PC-3 (cell line): ENCODE results near the gene NR1H4. TPM values are rescaled to one million over a fixed set of nuclear protein-coding genes. Genes with fewer than 3 reads are reported as not detected.

ENCODE experiments used
- ATAC-seq: fragments of 200-7000 bp; cut with Tn5 transposase; 2 replicates; pipeline ENCODE4 v1.9.1; 2020; ENCODE audit warnings: mild to moderate bottlenecking, moderate library complexity
- BruUV-seq: library from RNA; stranded (reverse); fragments of 400-500 nt; replicated peaks from 2 replicates; lab custom pipeline; 2021; lab: Mats Ljungman, UMichigan
- CTCF ChIA-PET: fragments of 300-600 bp; sonication (Branson Sonifier 250); formaldehyde crosslinking; loops from one replicate; lab custom pipeline; 2022; ENCODE audit warnings: antibody characterized with exemption; lab: Charles Lee
- POLR2A ChIA-PET: fragments of 300-600 bp; sonication (Branson Sonifier 250); formaldehyde crosslinking; loops from one replicate; lab custom pipeline; 2022; ENCODE audit warnings: antibody characterized with exemption; ENCODE audit not compliant: unreplicated experiment; lab: Charles Lee
- DNase-seq: peaks from one replicate; pipeline ENCODE4 v3.0.0-alpha.2; 2015
- H2AFZ ChIP-seq: fragments of 300-600 bp; sonication (generic); 2 replicates; pipeline ENCODE4 v1.6.0; 2016; ENCODE audit warnings: antibody characterized with exemption, low read length
- H3F3A ChIP-seq: fragments of 300-600 bp; sonication (generic); one replicate; pipeline ENCODE4 v1.6.0; 2017; ENCODE audit warnings: antibody characterized with exemption, low read length, control low read depth, mild to moderate bottlenecking; ENCODE audit not compliant: unreplicated experiment
- H3K27ac ChIP-seq: fragments of 300-600 bp; sonication (generic); 2 replicates; pipeline ENCODE4 v1.5.1; 2016; ENCODE audit warnings: mild to moderate bottlenecking, low read length
- H3K27me3 ChIP-seq: fragments of 300-600 bp; sonication (generic); 2 replicates; pipeline ENCODE4 v1.6.1; 2016; ENCODE audit warnings: low read length, mixed read lengths
- H3K36me3 ChIP-seq: fragments of 300-600 bp; sonication (generic); 2 replicates; pipeline ENCODE4 v1.6.1; 2016; ENCODE audit warnings: low read depth, mixed run types, low read length, mixed read lengths
- H3K4me1 ChIP-seq: fragments of 300-600 bp; sonication (generic); 2 replicates; pipeline ENCODE4 v1.5.1; 2016; ENCODE audit warnings: low read length; ENCODE audit not compliant: insufficient read depth
- H3K4me2 ChIP-seq: fragments of 300-600 bp; sonication (generic); 2 replicates; pipeline ENCODE4 v1.6.0; 2016; ENCODE audit warnings: low read length
- H3K4me3 ChIP-seq: fragments of 300-600 bp; sonication (generic); 2 replicates; pipeline ENCODE4 v1.5.1; 2016; ENCODE audit warnings: mild to moderate bottlenecking, low read length, mixed read lengths
- H3K79me2 ChIP-seq: fragments of 300-600 bp; sonication (generic); 2 replicates; pipeline ENCODE4 v1.6.1; 2017; ENCODE audit warnings: low read length, mixed read lengths
- H3K9ac ChIP-seq: fragments of 300-600 bp; sonication (generic); 2 replicates; pipeline ENCODE4 v1.6.0; 2016; ENCODE audit warnings: mild to moderate bottlenecking, low read length
- H3K9me2 ChIP-seq: fragments of 300-600 bp; sonication (generic); replicated peaks from 2 replicates; pipeline ENCODE4 v1.6.1; 2016; ENCODE audit warnings: mixed run types, low read length, mixed read lengths
- H3K9me3 ChIP-seq: fragments of 300-600 bp; sonication (generic); 2 replicates; pipeline ENCODE4 v1.6.1; 2016; ENCODE audit warnings: low read length, mixed read lengths
- H4K20me1 ChIP-seq: fragments of 300-600 bp; sonication (generic); 2 replicates; pipeline ENCODE4 v1.6.1; 2016; ENCODE audit warnings: low read length, mixed read lengths
- EZH2 ChIP-seq: fragments of 300-600 bp; sonication (generic); IDR thresholded peaks from one replicate; pipeline ENCODE4 v1.6.1; 2017; ENCODE audit warnings: antibody characterized with exemption, mild to moderate bottlenecking, low read length; ENCODE audit not compliant: unreplicated experiment
- EZH2phosphoT487 ChIP-seq: fragments of 300-600 bp; sonication (generic); IDR thresholded peaks from 2 replicates; pipeline ENCODE4 v1.6.1; 2018; ENCODE audit warnings: mild to moderate bottlenecking, antibody characterized with exemption, low read length, borderline replicate concordance
- intact Hi-C: fragments of 100-400 bp; cut with micrococcal nuclease; formaldehyde crosslinking; loops from 2 replicates; pipeline ENCODE4 v1.9.0; 2023
- total RNA-seq: library from RNA; depleted of rRNA; stranded (reverse); fragments of >200 nt; gene quantifications from 2 replicates; pipeline ENCODE4 v1.2.3, GENCODE V29; 2014
- TF ChIP-seq, protein P1 (sequence below): fragments of 300-600 bp; sonication (generic); conservative IDR thresholded peaks from 2 replicates; pipeline ENCODE4 v1.5.1; 2017; ENCODE audit warnings: antibody characterized with exemption, low read depth, mild to moderate bottlenecking, low read length

NR1H4 gene
- total RNA-seq, 1 experiment from 2014 or later, result not detected

DNA sequence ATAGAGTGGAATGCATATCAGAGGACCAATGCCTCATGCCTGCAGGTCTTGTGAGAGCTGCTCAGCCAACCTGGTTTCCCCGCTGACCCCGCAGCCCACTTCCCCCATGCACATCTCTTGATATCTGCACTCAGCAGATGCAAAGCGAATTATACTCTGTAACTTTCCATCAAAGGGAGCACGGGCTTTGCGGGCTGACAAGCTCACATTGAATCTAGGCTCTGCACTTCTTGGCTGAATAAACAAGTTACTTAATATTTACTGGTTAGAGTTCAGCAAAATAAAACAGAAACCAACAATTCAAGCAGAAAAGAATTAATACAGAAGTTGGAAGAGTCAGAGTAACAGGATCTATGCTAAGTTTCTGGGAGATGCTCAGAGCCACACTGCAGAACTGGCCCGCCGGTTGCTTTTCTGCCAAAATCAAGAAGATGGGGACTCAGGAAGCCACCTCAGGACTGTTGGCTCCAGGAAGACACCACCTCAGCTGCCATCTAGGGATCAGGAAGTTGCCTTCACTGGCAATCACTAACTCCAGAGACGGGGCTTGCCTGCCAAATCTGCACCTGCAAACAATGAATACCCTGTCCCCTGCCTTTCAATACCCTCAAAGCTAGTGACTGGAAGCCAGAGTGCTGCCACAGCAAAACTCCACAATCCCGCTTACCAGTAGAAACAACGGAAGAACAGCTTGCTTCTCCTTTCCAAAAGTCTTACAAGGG is 46.5 kb downstream of the NR1H4 start:
- DNase-seq (no peak), ATAC-seq (no peak)
- intact Hi-C loops, result no loop called here
- BruUV-seq, result no TSS peak
- TF ChIP-seq EZH2 (no peak), EZH2phosphoT487 (no peak)
- TF ChIP-seq, protein P1, sequence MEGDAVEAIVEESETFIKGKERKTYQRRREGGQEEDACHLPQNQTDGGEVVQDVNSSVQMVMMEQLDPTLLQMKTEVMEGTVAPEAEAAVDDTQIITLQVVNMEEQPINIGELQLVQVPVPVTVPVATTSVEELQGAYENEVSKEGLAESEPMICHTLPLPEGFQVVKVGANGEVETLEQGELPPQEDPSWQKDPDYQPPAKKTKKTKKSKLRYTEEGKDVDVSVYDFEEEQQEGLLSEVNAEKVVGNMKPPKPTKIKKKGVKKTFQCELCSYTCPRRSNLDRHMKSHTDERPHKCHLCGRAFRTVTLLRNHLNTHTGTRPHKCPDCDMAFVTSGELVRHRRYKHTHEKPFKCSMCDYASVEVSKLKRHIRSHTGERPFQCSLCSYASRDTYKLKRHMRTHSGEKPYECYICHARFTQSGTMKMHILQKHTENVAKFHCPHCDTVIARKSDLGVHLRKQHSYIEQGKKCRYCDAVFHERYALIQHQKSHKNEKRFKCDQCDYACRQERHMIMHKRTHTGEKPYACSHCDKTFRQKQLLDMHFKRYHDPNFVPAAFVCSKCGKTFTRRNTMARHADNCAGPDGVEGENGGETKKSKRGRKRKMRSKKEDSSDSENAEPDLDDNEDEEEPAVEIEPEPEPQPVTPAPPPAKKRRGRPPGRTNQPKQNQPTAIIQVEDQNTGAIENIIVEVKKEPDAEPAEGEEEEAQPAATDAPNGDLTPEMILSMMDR, result no peak
- POLR2A ChIA-PET, result no interaction called here
- Histone ChIP-seq H3K9me3 (no peaks in the 10 kb centered on the region), H3K4me3 (no peak overlapping the region), H3K79me2 (no peaks in the 10 kb centered on the region), H4K20me1 (no peaks in the 10 kb centered on the region), H3K9ac (no peak overlapping the region), H3K36me3 (no peaks in the 10 kb centered on the region), H3K9me2 (no peaks in the 10 kb centered on the region), H3F3A (no peaks in the 10 kb centered on the region), H2AFZ (no peak overlapping the region), H3K27ac (no peak overlapping the region), H3K27me3 (peaks cover 45% of the 10 kb centered on the region), H3K4me1 (no peaks in the 10 kb centered on the region), H3K4me2 (no peak overlapping the region)
- CTCF ChIA-PET, result no interaction called here

DNA sequence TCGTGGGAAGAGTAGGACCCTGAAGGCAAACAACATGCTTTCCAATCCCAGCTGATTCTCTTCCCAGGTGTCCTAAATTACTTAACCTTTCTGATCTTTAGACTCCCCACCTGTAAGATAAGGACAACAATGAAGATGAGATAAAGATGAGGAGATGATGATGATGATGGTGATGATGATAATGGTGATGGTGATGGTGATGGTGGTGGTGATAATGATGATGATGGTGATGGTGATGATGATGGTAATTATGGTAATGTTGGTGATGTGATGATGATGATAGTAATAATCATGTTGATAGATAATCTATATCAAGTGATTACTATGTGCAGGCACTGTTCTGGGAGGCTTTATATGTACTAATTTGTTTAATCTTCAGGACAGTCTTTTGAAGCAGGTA is 48.3 kb downstream of the NR1H4 start:
- no TSS peak for BruUV-seq
- DNase-seq (no peak), ATAC-seq (no peak)
- ChIA-PET CTCF (no interaction called here), POLR2A (no interaction called here)
- Histone ChIP-seq H3K9ac (no peak overlapping the region), H4K20me1 (no peaks in the 10 kb centered on the region), H3K4me3 (no peak overlapping the region), H3K9me2 (no peaks in the 10 kb centered on the region), H3F3A (no peaks in the 10 kb centered on the region), H3K4me2 (no peak overlapping the region), H3K27ac (no peak overlapping the region), H2AFZ (no peak overlapping the region), H3K27me3 (peaks cover 48% of the 10 kb centered on the region), H3K79me2 (no peaks in the 10 kb centered on the region), H3K36me3 (no peaks in the 10 kb centered on the region), H3K9me3 (no peaks in the 10 kb centered on the region), H3K4me1 (no peaks in the 10 kb centered on the region)
- TF ChIP-seq EZH2phosphoT487 (no peak), EZH2 (no peak)
- TF ChIP-seq, protein P1, result no peak
- intact Hi-C loops, result no loop called here

DNA sequence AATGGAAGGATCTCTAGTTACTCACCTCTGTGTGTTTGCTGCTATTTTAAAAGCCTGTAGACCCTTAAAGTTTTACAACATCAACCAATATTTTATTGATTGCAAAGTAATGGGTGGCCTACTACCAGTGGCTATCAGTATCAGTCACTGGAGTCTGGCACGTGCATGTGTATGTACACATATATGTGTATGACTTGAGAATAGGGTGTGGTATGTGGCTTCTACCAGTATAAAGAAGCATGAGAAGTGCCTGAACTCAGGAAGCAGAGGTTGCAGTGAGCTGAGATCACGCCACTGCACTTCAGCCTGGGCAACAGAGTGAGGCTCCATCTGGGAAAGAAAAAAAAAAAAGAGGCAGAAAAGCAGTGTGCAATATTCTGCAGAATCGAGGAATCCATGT is 54.4 kb downstream of the NR1H4 start:
- H3K4me1 ChIP-seq, result no peaks in the 10 kb centered on the region
- H3F3A ChIP-seq, result no peaks in the 10 kb centered on the region
- no peak overlapping the region for H3K9ac ChIP-seq
- no TSS peak for BruUV-seq
- H3K9me3 ChIP-seq, result no peaks in the 10 kb centered on the region
- ChIA-PET POLR2A (no interaction called here), CTCF (no interaction called here)
- TF ChIP-seq EZH2phosphoT487 (no peak), EZH2 (no peak)
- TF ChIP-seq, protein P1, result no peak
- intact Hi-C loops, result no loop called here
- H3K4me3 ChIP-seq, result no peak overlapping the region
- ATAC-seq (no peak), DNase-seq (no peak)
- H3K27me3 ChIP-seq, result peaks cover 65% of the 10 kb centered on the region
- no peak overlapping the region for H3K27ac ChIP-seq
- no peaks in the 10 kb centered on the region for H4K20me1 ChIP-seq
- H3K36me3 ChIP-seq, result no peaks in the 10 kb centered on the region
- H3K4me2 ChIP-seq, result no peak overlapping the region
- H2AFZ ChIP-seq, result no peak overlapping the region
- H3K9me2 ChIP-seq, result no peaks in the 10 kb centered on the region
- H3K79me2 ChIP-seq, result no peaks in the 10 kb centered on the region
